ENCODE measurements around the gene BRI3BP.

- TF ChIP-seq POLR2A (IDR thresholded peaks at IDR 0.05): no peak
- TF ChIP-seq CTCF (IDR thresholded peaks at IDR 0.05): no peak
- no peak for TF ChIP-seq POLR2AphosphoS5 (IDR thresholded peaks at IDR 0.05)
- no peak for TF ChIP-seq EP300 (IDR thresholded peaks at IDR 0.05)
These were observed 16.4 kb upstream of the BRI3BP start for GRCh38 chr12:124976999-124977398.
